Mucosa of gallbladder (tissue), 1 donor: ENCODE data around the gene DOHH. TPM values are rescaled to one million over a fixed set of nuclear protein-coding genes. Genes with fewer than 3 reads are reported as not detected.

Experiments
- DNase-seq: peaks from one replicate; pipeline ENCODE4 v3.0.0-alpha.2; 2020; ENCODE audit warnings: low spot score
- total RNA-seq: library from RNA; stranded (reverse); gene quantifications from one replicate; pipeline ENCODE4 v1.2.1, GENCODE V29; 2021
- donor health status: DM: no; HTN: no; CAD: no.

DOHH gene
- total RNA-seq = 11.6 TPM

- peak; percentile 96 for DNase-seq
These were observed at the start of gene DOHH for GRCh38 chr19:3500429-3501101. DOHH (minus strand) TSS chr19:3500674; CDS start chr19:3496814, 3,860 bp downstream.

DNA sequence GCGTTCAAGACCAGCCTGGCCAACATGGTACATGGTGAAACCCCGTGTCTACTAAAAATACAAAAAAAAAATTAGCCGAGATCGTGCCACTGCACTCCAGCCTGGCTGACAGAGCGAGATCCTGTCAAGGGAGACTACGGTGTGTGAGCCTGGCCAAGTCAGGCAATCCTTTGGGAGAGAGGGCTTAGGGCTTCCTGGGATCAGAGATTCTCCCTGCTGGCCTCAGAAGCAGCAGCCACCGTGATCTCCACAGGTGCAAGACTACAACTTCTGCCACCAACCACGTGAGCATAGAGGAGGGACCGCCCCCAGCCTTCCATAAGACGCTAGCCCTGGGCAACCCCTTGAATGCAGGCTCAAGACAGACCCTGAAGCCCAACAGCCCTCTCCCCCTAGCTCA, 49.3 kb upstream of the DOHH start:
- no peak for DNase-seq

DNA sequence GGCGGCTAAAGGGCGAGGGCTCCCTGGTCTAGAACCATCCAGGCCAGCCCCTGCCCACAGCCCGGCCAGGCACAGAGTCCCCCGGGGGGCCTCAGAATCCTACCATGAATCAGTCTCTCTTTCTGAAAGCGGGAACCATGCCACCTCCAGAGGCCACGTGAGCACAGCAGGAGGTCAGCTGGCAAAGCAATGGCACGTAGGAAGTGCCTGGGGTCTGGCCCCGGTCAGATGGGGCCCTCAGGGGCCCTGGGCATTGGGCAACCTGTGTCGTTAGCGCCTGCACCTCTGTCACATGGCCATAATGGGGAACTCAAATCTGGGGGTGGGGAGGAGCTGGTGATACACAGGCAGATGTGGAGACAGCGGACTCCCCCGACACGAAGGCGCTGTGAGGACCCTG, 48.1 kb upstream of the DOHH start:
- no peak for DNase-seq

GRCh38 chr19:3547767-3548282, 47.4 kb upstream of the DOHH start:
- DNase-seq = no peak

DNA sequence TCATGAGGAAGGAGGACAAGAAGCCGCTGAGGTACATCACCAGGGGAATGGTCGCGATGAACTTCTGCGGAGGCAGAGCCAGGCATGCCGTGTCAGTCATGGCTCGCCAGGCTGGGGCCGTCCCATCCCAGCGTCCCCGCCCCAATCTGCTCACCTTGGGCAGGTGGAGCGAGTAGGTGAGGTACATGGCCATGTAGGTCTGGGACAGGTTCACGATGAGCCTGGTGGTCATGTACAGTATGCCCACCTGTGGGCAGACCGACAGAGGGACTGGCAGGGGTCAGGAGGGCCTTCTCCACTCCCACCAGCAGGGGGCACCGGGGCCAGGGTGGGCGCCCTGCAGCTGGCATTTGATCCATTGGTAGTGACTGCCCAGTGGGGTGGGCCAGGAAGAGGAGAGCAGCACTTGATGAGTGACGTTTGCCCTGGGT, 46.8 kb upstream of the DOHH start:
- DNase-seq = no peak

- DNase-seq = no peak
These were observed 45.6 kb upstream of the DOHH start for GRCh38 chr19:3546119-3546518.

GRCh38 chr19:3545669-3546034, 45.2 kb upstream of the DOHH start:
- DNase-seq = no peak

GRCh38 chr19:3544742-3545668, 44.5 kb upstream of the DOHH start:
- DNase-seq = peak; percentile 57

DNA sequence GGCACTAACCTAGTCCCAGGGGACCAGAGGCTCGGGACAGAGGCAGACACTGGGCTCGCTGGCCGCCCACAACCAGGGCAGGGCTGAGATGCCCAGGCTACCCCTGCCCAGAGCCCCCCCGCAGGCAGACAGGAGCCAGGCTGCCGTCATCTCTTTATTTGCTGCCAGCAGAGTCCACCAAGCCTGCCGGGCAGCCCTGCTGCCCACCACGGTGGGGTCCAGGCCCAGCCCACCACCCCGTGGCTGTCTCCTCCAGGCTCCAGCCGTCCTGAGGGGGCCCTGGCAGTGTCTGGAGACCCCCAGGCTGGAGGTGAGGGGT, 43.5 kb upstream of the DOHH start:
- DNase-seq = no peak

DNA sequence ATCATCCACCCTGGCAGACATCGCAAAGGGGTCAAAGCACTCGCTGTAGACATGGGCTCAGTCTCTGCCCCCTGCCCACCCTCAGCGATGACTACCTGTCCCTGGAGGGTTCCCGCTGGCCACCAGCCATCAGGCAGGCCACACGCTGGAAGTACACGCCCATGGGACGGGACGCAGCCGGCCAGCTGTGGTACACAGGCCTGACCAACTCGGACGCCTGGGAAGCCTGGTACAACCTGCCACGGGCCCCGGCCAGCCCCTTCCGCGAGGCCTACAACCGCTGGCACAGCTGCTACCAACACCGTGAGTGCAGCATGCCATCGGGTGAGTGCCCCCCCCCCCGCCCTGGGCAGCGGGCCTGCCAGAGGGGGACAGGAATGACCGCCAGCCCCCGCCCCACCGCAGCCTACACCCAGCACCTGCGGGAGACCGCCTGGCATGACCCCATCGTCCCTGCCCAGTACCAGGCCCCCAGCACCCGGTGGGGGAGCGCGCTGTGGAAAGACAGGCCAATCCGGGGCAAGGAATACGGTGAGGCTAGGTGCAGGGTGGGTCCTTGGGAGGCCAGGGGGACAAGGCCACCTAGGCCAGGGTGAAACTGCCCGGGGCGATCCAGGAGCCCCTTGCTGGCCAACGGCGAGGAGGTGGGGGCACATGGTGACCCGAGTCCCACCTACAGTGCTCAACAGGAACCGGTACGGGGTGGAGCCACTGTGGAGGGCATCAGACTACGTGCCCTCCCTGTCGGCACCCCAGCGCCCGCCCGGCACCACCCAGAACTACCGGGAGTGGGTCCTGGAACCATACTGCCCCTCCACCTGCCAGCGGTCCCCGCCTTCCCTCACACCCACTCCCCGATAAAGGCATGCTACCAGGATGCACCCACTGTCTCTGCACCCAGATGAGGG, 42.9 kb upstream of the DOHH start:
- DNase-seq = peak; percentile 53

- no peak for DNase-seq
These were observed 39.3 kb upstream of the DOHH start for GRCh38 chr19:3539756-3540118.

GRCh38 chr19:3538965-3539755, 38.7 kb upstream of the DOHH start, which contains the start of gene TEKTIP1:
TEKTIP1 (plus strand) TSS chr19:3539174; CDS start chr19:3539178, 4 bp downstream.
- DNase-seq = no peak

DNA sequence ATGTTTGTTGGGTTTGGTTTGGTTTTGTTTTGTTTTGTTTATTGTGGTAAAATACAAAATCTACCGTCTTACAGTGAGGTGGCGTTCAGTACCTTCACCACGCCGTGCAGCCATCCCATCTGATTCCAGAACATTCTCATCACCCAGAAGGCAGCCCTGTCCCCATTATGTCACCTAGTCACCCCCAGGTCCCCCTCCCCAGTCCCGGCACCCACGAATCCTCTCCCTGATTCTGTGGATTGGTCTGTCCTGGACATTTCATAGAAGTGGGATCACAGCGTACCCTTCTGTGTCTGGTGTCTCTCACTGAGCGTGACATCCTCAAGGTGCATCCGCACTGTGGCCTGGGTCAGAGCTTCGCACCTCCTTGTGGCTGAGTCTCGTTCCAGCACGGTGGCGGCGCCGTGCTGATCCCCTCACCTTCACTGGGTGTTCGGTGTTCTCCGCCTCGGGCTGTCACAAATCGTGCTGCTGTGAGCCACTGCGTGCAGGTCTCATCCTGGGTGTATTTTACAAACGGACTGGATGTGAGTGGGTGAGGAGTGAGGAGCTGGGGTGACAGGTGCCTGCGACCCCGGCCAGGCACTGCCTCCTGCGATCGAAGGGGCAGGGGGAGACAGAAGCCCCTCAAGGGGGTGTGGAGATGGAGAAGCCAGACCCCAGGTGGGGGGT, 37.9 kb upstream of the DOHH start:
- DNase-seq = no peak

DNA sequence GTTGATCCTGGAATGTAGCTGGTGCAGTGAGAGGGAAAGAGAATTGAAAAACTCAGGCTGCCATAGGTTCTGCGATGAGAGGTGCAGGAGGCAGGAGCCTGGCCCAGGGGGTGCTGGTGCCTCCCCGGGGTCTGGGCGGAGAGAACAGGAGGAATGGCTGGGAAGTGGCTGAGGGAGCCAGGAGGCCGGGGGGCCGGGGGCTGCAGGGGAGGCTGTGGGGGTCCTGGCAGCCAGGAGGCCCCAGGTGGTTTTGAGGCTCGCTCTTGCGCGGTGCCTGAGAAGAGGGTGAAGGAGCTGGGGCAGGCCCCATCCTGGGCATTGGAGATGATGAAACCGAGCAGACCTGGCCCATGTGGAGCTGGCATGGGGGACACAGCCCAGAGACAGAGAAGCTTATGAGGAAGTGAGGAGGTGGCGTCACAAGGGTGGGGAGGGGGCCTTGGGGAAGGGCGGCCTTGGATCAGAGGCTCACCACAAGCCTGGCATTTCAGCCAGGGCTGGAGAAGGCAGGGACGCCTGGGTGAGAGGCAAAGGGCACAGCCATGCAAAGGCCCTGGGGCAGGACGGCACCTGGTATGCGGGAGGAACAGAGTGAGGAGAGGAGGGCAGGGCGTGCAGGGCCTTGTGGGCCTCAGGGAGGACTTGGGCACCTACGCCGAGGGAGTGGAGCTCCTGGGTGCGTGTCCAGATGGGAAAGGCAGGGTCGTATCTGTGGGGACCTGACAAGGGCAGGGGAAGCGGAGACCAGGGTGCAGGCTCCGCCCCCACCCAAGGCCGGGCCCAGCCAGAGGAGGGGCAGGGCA, 37.2 kb upstream of the DOHH start:
- DNase-seq = no peak

GRCh38 chr19:3537101-3537437, 36.6 kb upstream of the DOHH start:
- no peak for DNase-seq

GRCh38 chr19:3536429-3537100, 36.1 kb upstream of the DOHH start:
- DNase-seq = no peak

GRCh38 chr19:3535981-3536380, 35.5 kb upstream of the DOHH start:
- no peak for DNase-seq

DNA sequence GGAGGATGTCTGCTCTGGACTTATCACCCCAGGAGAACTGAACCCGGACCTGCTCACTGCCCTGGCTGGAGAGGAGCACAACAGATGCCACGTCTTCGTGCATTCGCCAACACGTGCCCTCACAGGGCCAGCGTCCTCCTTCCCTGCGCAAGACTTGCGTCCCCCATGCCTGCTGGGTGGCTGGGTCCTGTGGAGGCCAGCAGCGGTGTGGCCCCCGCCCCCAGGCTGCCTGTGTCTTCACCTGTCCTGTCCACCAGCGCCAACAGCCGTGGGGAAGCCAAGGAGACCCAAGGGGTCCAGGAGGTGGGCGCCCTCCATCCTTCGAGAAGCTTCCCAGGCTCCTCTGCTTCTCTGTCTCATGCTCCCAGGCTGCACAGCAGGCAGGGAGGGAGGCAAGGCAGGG, 35.1 kb upstream of the DOHH start:
- no peak for DNase-seq

- no peak for DNase-seq
These were observed 34.7 kb upstream of the DOHH start for GRCh38 chr19:3535235-3535535.
